HG02571 (cell line): ENCODE results near the gene HNF1B.

ENCODE experiments used
- ATAC-seq: cut with Tn5 transposase; IDR thresholded peaks from one replicate; pipeline ENCODE4 v1.9.1; 2021; ENCODE audit warnings: mild to moderate bottlenecking, moderate library complexity; ENCODE audit not compliant: unreplicated experiment

HNF1B gene

DNA sequence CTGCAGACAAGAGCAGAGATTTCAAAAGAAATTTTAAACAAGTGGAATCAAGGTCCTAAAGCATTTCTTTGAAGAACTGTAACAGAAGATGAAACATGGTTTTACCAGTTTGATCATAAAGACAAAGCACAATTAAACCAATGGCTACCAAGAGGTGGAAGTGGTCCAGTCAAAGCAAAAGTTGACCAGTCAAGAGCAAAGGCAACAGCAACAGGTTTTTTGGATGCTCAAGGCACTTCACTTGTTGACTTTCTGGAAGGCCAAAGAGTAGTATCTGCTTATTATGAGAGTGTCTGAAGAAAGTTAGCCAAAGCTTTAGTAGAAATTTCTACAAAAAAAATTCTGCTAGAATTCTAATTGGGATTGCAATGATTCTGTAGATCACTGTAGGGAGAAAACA is 106.9 kb downstream of the HNF1B start:
- ATAC-seq: no peak
